HG03159 (cell line): Measurements from ENCODE around the gene SLC7A7.
"Not testable (repeated sequence)": the region's sequence is repeated elsewhere in the genome, so short reads cannot be mapped to it uniquely, and the experiment has no call there.

ENCODE experiments used
- ATAC-seq: cut with Tn5 transposase; IDR thresholded peaks from one replicate; pipeline ENCODE4 v1.9.1; 2021; ENCODE audit warnings: mild to moderate bottlenecking, moderate library complexity; ENCODE audit not compliant: unreplicated experiment

The SLC7A7 gene

DNA sequence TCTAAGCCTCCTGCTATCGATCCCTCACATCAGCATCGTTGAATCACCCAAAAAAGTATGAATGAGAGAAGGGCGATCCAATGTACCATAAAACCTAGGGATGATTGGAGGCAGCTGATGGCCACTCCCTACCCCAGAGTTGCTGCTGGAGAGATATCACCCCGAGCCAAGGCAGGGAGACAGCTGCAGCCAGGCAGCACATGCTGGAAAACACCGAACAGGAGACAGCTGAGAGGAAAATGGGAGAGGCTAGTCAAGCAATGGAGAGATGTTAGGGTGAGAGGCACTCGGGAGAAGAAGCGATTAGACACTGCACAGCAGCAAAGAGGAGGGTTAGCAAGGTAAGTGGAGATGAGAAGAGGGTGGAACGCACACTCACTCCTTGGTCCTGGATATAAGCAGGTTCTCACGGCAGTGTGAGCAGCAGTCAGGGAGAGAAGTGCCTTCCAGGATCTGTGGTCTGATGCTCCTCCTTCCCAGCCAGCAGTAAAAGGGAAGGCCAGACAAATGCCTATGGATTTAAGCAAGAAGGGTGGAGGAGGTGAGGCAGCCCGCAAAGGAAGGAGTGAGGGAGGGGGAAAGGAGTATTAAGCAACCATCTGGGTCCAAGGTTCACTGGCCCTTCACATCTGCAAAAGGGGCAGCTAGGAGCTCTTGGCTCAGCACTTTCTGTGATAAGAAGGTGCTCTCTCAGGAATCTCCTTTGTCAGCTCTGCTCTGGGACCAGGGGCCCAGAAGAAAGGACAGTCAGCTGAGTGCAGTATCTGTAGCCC is at the start of gene SLC7A7:
TSS of gene SLC7A7 (minus strand) at position 495 of the 773 bp plus-strand sequence. CDS start 2,037 bp downstream, outside the sequence.
- peak; percentile 7 for ATAC-seq

DNA sequence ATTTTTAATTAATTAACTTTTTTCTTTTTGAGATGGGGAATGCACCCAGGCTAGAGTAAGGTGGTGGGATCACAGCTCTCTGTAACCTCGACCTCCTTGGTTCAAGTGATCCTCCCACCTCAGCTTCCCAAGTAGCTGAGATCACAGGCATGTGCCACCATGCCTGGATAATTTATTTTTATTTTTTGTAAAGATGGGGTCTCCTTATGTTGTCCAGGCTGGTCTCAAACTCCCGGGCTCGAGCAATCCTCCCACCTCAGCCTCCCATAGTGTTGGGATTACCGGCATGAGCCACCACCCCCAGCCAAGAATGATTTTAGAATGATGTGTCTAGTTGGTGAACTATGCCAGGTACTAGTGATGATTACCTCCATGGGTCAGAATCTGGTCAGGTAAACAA is 49.7 kb upstream of the SLC7A7 start:
- ATAC-seq, result no peak

DNA sequence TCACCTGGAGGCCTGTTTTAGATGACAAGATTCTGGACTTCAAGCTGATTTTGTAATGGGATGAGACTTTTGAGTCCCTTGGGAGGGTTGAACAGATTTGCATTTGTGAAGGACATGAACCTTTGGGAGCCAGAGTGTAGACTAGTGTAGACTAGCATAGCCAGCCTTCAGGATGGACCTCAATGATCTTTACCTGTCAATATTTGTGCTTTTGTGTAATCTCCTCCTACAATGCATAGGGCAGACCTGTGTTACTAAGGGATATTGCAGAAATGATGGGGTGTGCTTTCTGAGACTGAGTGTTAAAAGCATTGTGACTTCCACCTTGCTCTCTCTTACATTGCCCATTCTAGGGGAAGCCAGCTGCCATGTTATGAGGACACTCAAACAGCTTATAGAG is 46.4 kb upstream of the SLC7A7 start:
- no peak for ATAC-seq

DNA sequence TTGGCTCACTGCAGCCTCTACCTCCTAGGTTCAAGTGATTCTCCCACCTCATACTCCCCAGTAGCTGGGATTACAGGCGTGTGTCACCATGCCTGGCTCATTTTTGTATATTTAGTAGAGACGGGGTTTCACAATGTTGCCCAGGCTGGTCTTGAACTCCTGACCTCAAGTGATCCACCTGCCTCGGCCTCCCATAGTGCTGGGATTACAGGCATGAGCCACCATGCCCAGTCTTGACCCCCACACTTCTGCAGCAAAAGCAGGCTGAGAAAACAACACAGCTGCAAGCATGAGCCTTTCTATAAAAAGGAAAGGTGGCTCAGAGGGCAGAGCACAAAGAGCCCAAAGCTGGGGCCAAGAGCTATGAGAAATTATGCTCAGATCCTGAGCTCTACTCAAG is 45.1 kb upstream of the SLC7A7 start:
- ATAC-seq, result not testable (repeated sequence)

- no peak for ATAC-seq
Observed at GRCh38 chr14:22856428-22856827, 41.2 kb upstream of the SLC7A7 start.

DNA sequence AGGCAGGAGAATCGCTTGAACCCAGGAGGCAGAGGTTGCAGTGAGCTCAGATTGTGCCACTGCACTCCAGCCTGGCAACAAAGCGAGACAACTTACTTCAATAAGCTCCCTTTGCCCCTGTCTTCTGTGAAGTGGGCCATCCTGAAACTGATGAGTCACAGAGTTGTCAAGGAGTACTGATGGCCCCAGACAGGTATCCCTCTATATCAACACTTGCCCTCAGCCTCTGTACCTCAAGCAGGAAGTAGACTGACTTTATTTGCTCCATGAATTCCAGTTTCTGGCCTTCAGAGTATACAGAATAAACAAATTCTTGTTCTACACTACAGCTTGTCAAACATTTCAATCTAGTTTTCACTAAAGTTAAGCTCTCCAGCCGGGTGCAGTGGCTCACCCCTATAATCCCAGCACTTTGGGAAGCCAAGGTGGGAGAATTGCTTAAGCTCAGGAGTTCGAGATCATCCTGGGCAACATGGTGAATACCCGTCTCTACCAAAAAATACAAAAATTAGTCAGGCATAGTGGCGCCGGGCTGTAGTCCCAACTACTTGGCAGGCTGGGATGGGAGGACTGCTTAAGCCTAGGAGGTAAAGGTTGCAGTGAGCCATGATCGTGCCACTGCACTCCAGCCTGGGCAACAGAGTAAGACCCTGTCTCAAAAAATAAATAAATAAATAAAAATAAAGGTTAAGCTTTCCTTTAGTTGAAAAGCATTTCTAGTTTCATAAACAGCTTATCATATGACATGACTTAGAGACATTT is 39.9 kb upstream of the SLC7A7 start:
- ATAC-seq, result no peak

- ATAC-seq, result not testable (repeated sequence)
Observed at GRCh38 chr14:22854296-22854695, 39.1 kb upstream of the SLC7A7 start.

- ATAC-seq, result peak; percentile 53
Observed at GRCh38 chr14:22852940-22853767, 37.9 kb upstream of the SLC7A7 start.

DNA sequence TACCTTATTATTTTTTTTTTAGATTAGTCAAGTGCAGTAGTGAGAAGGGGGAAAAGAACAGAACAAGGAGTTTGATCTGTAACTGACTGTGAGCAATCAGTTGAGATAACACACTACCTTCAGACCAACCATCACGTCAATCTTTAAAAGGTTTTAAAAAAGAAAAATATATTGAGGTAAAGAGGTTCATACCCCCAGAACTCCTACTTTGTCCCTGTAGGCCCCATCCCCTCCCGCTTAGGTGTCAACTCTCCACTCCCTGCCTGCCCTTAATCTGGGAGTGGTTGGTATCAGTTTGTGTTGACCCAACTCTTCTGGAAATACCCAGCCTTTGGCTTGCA is 37.3 kb upstream of the SLC7A7 start:
- ATAC-seq, result no peak

GRCh38 chr14:22852178-22852577 is 36.9 kb upstream of the SLC7A7 start:
- not testable (repeated sequence) for ATAC-seq

DNA sequence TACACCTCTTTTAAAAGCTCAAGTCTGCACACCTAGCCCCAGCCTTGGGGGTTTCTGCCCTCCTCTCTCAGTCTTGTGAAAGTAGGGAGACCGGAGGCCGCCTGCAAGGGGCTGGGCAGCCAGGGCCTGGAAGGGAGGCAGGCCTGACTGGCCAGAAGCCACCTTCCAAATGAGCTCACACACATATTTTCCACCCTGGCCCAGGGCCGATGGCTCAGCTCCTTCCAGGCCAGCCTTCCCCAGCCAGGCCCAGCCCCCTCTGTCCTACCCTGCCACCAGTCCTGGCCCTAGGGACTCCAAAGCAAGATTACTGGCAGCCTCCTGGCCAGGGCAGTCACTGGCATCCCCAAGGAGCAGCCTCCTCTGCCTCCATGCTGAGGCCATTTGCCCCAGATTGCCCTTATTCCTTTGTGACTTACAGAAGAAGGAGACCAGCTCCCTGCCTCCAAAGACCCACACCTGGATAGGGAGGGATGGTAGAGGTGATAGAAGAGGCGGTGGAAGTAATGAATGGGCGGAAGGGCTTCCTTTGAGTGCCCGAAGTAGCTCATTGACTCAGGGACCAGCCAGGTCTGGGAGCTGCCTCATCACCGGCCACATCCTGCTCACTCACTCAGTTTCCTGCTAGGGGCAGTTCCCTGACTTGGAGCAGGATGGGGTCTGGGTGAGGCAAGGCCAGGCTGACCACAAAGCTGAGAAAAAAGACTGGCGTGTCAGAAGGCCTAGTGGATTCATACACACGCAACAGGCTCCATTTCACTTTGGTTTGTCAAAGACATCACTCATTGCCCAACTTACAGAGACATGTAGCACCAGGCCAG is 35.9 kb upstream of the SLC7A7 start:
- ATAC-seq, result no peak

GRCh38 chr14:22849212-22849819 is 34.1 kb upstream of the SLC7A7 start:
- no peak for ATAC-seq

DNA sequence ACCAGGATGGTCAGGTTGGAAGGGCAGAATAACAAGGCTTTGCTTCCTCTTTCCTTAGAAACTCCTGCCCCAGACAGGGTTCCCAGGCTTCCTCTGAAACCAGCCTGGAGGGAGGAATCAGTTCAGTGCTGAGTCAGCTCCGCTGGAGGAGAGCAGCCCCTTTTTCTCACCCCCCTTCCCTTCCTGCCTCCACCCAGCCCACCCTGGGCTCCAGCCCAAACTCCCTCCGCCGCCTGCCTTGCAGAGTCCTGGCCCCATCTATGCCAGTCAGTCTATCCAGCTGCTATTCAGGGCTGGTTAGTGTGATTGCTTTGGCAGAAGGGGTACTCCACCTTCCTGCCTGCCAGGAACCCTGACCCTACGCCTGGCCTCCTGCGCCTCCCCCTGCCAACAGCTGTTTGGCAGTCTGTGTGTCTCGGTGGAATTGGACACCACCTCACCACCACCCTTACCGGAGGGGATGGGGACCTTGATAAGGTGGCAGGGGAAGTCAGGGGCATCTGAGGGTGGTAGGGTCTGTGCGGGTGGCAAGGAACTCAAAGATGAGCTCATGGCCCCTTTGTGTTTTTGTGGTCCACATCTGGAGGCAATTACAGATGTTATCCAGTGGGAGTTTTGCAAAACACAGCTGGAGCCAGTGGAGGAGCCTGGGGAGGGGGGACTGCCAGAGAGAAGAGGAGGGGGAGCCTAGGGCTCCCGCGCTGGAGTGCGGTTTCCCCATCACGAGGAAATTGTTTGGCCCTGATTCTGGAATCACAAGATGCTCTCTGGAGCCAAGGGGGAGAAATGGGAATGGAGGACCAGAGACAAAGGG is 33.3 kb upstream of the SLC7A7 start:
- no peak for ATAC-seq

- no peak for ATAC-seq
Observed at GRCh38 chr14:22847661-22848341, 32.6 kb upstream of the SLC7A7 start.

DNA sequence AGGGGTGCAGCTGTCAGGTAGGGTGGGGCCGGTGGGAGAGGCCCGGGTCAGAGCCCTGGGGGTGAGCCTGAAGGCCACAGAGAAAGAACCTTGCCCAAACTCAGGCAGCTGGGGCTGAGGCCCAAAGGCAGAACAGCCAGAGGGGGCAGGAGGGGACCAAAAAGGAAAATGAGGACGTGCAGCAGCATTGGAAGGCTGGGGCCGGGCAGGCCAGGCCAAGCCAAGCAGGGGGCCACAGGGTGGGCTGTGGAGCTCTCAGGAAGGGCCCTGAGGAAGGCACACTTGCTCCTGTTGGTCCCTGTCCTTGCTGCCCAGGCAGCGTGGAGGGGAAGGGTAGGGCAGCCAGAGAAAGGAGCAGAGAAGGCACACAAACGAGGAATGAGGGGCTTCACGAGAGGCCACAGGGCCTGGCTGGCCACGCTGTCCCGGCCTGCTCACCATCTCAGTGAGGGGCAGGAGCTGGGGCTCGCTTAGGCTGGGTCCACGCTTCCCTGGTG is 31.6 kb upstream of the SLC7A7 start:
- ATAC-seq, result no peak

DNA sequence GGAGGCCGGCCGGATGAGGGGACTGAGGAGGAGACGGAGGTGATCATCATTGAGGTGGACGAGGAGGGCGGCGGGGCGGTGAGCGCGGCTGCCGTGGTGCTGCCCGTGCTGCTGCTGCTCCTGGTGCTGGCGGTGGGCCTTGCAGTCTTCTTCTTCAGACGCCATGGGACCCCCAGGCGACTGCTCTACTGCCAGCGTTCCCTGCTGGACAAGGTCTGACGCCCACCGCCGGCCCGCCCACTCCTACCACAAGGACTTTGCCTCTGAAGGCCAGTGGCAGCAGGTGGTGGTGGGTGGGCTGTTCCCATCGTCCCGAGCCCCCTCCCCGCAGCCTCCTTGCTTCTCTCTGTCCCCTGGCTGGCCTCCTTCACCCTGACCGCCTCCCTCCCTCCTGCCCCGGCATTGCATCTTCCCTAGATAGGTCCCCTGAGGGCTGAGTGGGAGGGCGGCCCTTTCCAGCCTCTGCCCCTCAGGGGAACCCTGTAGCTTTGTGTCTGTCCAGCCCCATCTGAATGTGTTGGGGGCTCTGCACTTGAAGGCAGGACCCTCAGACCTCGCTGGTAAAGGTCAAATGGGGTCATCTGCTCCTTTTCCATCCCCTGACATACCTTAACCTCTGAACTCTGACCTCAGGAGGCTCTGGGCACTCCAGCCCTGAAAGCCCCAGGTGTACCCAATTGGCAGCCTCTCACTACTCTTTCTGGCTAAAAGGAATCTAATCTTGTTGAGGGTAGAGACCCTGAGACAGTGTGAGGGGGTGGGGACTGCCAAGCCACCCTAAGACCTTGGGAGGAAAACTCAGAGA is 30.8 kb upstream of the SLC7A7 start:
- no peak for ATAC-seq

DNA sequence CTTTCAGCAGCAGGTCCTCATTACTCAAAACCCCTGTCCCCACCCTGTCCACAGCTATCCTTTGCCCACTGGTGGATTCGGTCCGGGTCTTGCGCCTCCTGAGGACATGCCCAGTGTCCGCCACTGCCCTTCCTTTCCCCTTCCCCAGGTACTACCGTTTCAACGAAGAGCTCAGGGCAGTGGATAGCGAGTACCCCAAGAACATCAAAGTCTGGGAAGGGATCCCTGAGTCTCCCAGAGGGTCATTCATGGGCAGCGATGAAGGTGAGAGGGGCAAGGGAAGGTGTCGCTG is 29.8 kb upstream of the SLC7A7 start:
- no peak for ATAC-seq
